IMR-90 (cell line): Measurements from ENCODE around the gene ITPR2. TPM values are rescaled to one million over a fixed set of nuclear protein-coding genes. Genes with fewer than 3 reads are reported as not detected.
A peak's percentile ranks its signal among the peaks of the same experiment; 100 is the strongest.

Experiments used
- ATAC-seq: fragments of 200-7000 bp; cut with Tn5 transposase; 2 replicates; pipeline ENCODE4 v1.9.1; 2020; ENCODE audit warnings: low read depth, mild to moderate bottlenecking, moderate library complexity
- BruUV-seq: library from RNA; stranded (reverse); fragments of 400-500 nt; replicated peaks from 2 replicates; lab custom pipeline; 2021; lab: Mats Ljungman, UMichigan
- CTCF ChIA-PET: fragments of 300-600 bp; formaldehyde crosslinking; extraction: SDS; loops from one replicate; lab custom pipeline; 2021; ENCODE audit warnings: antibody characterized with exemption; lab: Yijun Ruan, JAX
- POLR2A ChIA-PET: fragments of 300-600 bp; sonication (Branson Sonifier 250); formaldehyde crosslinking; loops from one replicate; lab custom pipeline; 2022; ENCODE audit warnings: antibody characterized with exemption; ENCODE audit not compliant: unreplicated experiment; lab: Charles Lee
- DNase-seq: peaks from one replicate; pipeline ENCODE4 v3.0.0; 2013
- H2AFZ ChIP-seq: replicated peaks from 2 replicates; pipeline ENCODE3; 2013; ENCODE audit warnings: low read length, mild to moderate bottlenecking; ENCODE audit not compliant: poor library complexity
- H2AK5ac ChIP-seq: 2 replicates; pipeline ENCODE4 v1.6.1; 2013; ENCODE audit warnings: low read depth, low read length, inconsistent platforms
- H2AK9ac ChIP-seq: replicated peaks from 2 replicates; pipeline ENCODE3; 2013; ENCODE audit warnings: mild to moderate bottlenecking, low read depth, low read length, moderate library complexity; ENCODE audit not compliant: poor library complexity
- H2BK120ac ChIP-seq: 2 replicates; pipeline ENCODE4 v1.6.1; 2013; ENCODE audit warnings: low read depth, low read length, inconsistent platforms
- H2BK15ac ChIP-seq: 3 replicates; pipeline ENCODE4 v1.6.1; 2013; ENCODE audit warnings: low read depth, low read length, inconsistent platforms
- H2BK20ac ChIP-seq: 2 replicates; pipeline ENCODE4 v1.6.1; 2013; ENCODE audit warnings: low read depth, mild to moderate bottlenecking, inconsistent platforms, low read length, moderate library complexity
- H2BK5ac ChIP-seq: 2 replicates; pipeline ENCODE4 v1.6.1; 2013; ENCODE audit warnings: mild to moderate bottlenecking, low read depth, low read length, inconsistent platforms; ENCODE audit not compliant: poor library complexity, severe bottlenecking
- H3K14ac ChIP-seq: replicated peaks from 2 replicates; pipeline ENCODE4 v1.6.1; 2013; ENCODE audit warnings: low read depth, low read length, inconsistent platforms
- H3K18ac ChIP-seq: 2 replicates; pipeline ENCODE4 v1.6.1; 2013; ENCODE audit warnings: low read depth, low read length, control low read depth
- H3K23ac ChIP-seq: 2 replicates; pipeline ENCODE4 v1.6.1; 2013; ENCODE audit warnings: low read depth, low read length, inconsistent platforms
- H3K27ac ChIP-seq: 2 replicates; pipeline ENCODE4 v1.5.1; 2013; ENCODE audit warnings: mild to moderate bottlenecking, control low read depth, low read length; ENCODE audit not compliant: insufficient read depth
- H3K27me3 ChIP-seq: 2 replicates; pipeline ENCODE4 v1.6.1; 2013; ENCODE audit warnings: low read length; ENCODE audit not compliant: control insufficient read depth, insufficient read depth
- H3K36me3 ChIP-seq: 2 replicates; pipeline ENCODE4 v1.6.1; 2013; ENCODE audit warnings: low read length, mixed read lengths; ENCODE audit not compliant: control insufficient read depth, insufficient read depth
- H3K4ac ChIP-seq: 2 replicates; pipeline ENCODE4 v1.6.1; 2013; ENCODE audit warnings: low read depth, low read length, inconsistent platforms
- H3K4me1 ChIP-seq: 2 replicates; pipeline ENCODE4 v1.6.1; 2013; ENCODE audit warnings: low read length, mixed read lengths; ENCODE audit not compliant: control insufficient read depth, insufficient read depth
- H3K4me2 ChIP-seq: 2 replicates; pipeline ENCODE4 v1.6.1; 2013; ENCODE audit warnings: low read depth, mild to moderate bottlenecking, control low read depth, low read length, moderate library complexity
- H3K4me3 ChIP-seq: 2 replicates; pipeline ENCODE4 v1.5.1; 2013; ENCODE audit warnings: low read depth, mild to moderate bottlenecking, control low read depth, low read length, moderate library complexity; ENCODE audit not compliant: insufficient read depth
- H3K56ac ChIP-seq: 2 replicates; pipeline ENCODE4 v1.6.1; 2013; ENCODE audit warnings: low read length, inconsistent platforms; ENCODE audit not compliant: insufficient read depth; ENCODE audit errors: extremely low read depth
- H3K79me1 ChIP-seq, 2 experiments: 2 replicates each; pipeline ENCODE4 v1.6.1; 2013; ENCODE audit warnings: low read length in 2 of 2, inconsistent platforms in 1 of 2, low read depth in 1 of 2
- H3K9ac ChIP-seq: 2 replicates; pipeline ENCODE4 v1.6.1; 2013; ENCODE audit warnings: low read depth, low read length, control low read depth
- H3K9me1 ChIP-seq: 2 replicates; pipeline ENCODE4 v1.6.1; 2013; ENCODE audit warnings: low read length, inconsistent platforms; ENCODE audit not compliant: insufficient read depth
- H3K9me3 ChIP-seq: 2 replicates; pipeline ENCODE4 v1.6.1; 2013; ENCODE audit warnings: low read length; ENCODE audit not compliant: control insufficient read depth, insufficient read depth
- H4K20me1 ChIP-seq: 2 replicates; pipeline ENCODE4 v1.6.1; 2013; ENCODE audit warnings: low read length, inconsistent platforms; ENCODE audit not compliant: insufficient read depth
- H4K5ac ChIP-seq: 2 replicates; pipeline ENCODE4 v1.6.1; 2013; ENCODE audit warnings: mild to moderate bottlenecking, low read depth, low read length, control low read depth
- H4K8ac ChIP-seq, 2 experiments: 2 replicates each; pipeline ENCODE4 v1.6.1; 2013; ENCODE audit warnings: low read depth in 2 of 2, low read length in 2 of 2, control low read depth in 1 of 2, inconsistent platforms in 1 of 2
- H4K91ac ChIP-seq: 2 replicates; pipeline ENCODE4 v1.6.1; 2013; ENCODE audit warnings: low read depth, low read length, inconsistent platforms; ENCODE audit not compliant: insufficient read depth
- CHD1 ChIP-seq: IDR thresholded peaks from 2 replicates; pipeline ENCODE4 v1.6.1; 2012; ENCODE audit warnings: low read depth, low read length, improper control_type of control experiment
- RAD21 ChIP-seq: IDR thresholded peaks from 2 replicates; pipeline ENCODE4 v1.6.1; 2012; ENCODE audit warnings: low read length, improper control_type of control experiment
- WGBS, 2 experiments: methylation state at CpG; one replicate each; pipeline versions ENCODE4 v1.1.5 to v1.1.7; 2013; ENCODE audit warnings: missing lambda C conversion rate in 2 of 2; ENCODE audit not compliant: insufficient read length in 1 of 2; ENCODE audit errors: extremely low coverage in 2 of 2; 5-methylcytosine and 5-hydroxymethylcytosine counted together
- dilution Hi-C: fragments of 300-500 bp; cut with HindIII; formaldehyde crosslinking; loops from one replicate; pipeline ENCODE4 v1.14.3; 2018; ENCODE audit warnings: low sequenced_read_pairs; ENCODE audit not compliant: unreplicated experiment
- in situ Hi-C: fragments of 300-500 bp; cut with MboI; formaldehyde crosslinking; loops from 3 replicates; pipeline ENCODE4 v1.14.3; 2019; ENCODE audit warnings: low sequenced_read_pairs, inconsistent platforms, mixed read lengths
- intact Hi-C: fragments of 100-400 bp; cut with micrococcal nuclease; formaldehyde crosslinking; loops from 2 replicates; pipeline ENCODE4 v1.10.0; 2022
- polyA plus RNA-seq, 3 experiments: library from polyadenylated mRNA; depleted of rRNA; stranded (reverse); fragments of >200 nt; gene quantifications; 2 replicates each; pipeline ENCODE4 v1.2.3, GENCODE V29; 2012; ENCODE audit warnings: low replicate concordance in 1 of 3
- total RNA-seq: library from RNA; depleted of rRNA; stranded (reverse); fragments of >200 nt; gene quantifications from 2 replicates; pipeline ENCODE4 v1.2.3, GENCODE V29; 2012
- TF ChIP-seq, protein P1 (sequence below): conservative IDR thresholded peaks from 2 replicates; pipeline ENCODE4 v1.5.1; 2012; ENCODE audit warnings: mild to moderate bottlenecking, low read depth, low read length, improper control_type of control experiment

ITPR2 gene
- total and polyA plus RNA-seq, 2 of the 4 experiments (the other 2 are of a cell fraction), result 1.2 to 9.0 TPM

DNA sequence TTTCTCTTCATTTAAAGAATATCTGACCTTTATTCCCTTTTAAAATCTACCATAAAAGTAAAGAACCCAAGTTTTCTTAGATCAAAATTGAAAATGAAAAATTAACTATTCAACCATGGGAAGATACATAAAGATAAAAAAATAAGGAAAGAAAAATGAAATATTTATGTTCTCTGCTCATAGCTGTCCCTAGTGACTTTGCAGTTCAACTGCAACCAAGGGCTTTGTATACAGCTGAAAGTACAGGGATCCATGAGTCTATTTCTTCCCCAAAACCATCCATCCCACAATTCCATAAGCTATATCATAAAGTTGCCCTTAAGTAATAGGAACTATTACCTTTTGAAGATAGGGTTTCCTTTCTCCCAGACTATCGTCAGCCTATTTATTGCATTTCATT lies 113.1 kb downstream of the ITPR2 start:
- POLR2A ChIA-PET, result interaction anchor here (0.7 kb wide), 1 partner anchor 106 kb away, joined by 3 read pairs; no protein-coding TSS in a partner anchor
- H4K5ac ChIP-seq, result no peak overlapping the region
- H4K8ac ChIP-seq, result no peak overlapping the region
- no TSS peak for BruUV-seq
- H3K79me1 ChIP-seq, result no peaks in the 10 kb centered on the region
- CTCF ChIA-PET, result no interaction called here
- TF ChIP-seq CHD1 (no peak), RAD21 (0 out of 2 replicates have a peak, but pooled peaks have one; percentile 12)
- TF ChIP-seq, protein P1, sequence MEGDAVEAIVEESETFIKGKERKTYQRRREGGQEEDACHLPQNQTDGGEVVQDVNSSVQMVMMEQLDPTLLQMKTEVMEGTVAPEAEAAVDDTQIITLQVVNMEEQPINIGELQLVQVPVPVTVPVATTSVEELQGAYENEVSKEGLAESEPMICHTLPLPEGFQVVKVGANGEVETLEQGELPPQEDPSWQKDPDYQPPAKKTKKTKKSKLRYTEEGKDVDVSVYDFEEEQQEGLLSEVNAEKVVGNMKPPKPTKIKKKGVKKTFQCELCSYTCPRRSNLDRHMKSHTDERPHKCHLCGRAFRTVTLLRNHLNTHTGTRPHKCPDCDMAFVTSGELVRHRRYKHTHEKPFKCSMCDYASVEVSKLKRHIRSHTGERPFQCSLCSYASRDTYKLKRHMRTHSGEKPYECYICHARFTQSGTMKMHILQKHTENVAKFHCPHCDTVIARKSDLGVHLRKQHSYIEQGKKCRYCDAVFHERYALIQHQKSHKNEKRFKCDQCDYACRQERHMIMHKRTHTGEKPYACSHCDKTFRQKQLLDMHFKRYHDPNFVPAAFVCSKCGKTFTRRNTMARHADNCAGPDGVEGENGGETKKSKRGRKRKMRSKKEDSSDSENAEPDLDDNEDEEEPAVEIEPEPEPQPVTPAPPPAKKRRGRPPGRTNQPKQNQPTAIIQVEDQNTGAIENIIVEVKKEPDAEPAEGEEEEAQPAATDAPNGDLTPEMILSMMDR, result peak; percentile 23; the same call in 1 of the 2 replicates
- in situ Hi-C loops, result no loop called here
- no peak overlapping the region for H3K4me2 ChIP-seq
- H2BK20ac ChIP-seq, result no peak overlapping the region
- H3K56ac ChIP-seq, result no peak overlapping the region
- no peak overlapping the region for H2BK5ac ChIP-seq
- H3K4ac ChIP-seq, result no peak overlapping the region
- H2AK5ac ChIP-seq, result no peak overlapping the region
- no peak overlapping the region for H2AFZ ChIP-seq
- no peaks in the 10 kb centered on the region for H4K20me1 ChIP-seq
- no peaks in the 10 kb centered on the region for H3K9me3 ChIP-seq
- H3K4me3 ChIP-seq, result no peak overlapping the region
- intact Hi-C loops, result loop anchor here (5.0 kb wide), 2 partner anchors 62 to 167 kb away; no protein-coding TSS in a partner anchor
- no CpG with 5 or more reads among the region's 1 CpG for WGBS, 2 experiments
- no peaks in the 10 kb centered on the region for H3K36me3 ChIP-seq
- peaks cover 4% of the 10 kb centered on the region for H3K4me1 ChIP-seq
- DNase-seq (no peak), ATAC-seq (no peak)
- H2BK15ac ChIP-seq, result no peak overlapping the region
- H3K9ac ChIP-seq, result no peak overlapping the region
- H3K18ac ChIP-seq, result no peak overlapping the region
- no peak overlapping the region for H4K91ac ChIP-seq
- H2AK9ac ChIP-seq, result no peak overlapping the region
- H3K14ac ChIP-seq, result no peak overlapping the region
- H3K27me3 ChIP-seq, result no peaks in the 10 kb centered on the region
- H3K23ac ChIP-seq, result no peak overlapping the region
- no peak overlapping the region for H3K27ac ChIP-seq
- dilution Hi-C loops, result no loop called here
- H3K9me1 ChIP-seq, result peaks cover 3% of the 10 kb centered on the region; the same call in 1 of the 2 replicates
- H2BK120ac ChIP-seq, result no peak overlapping the region
